NCI-H345 treated with DMSO at 0.1 percent for 48 hours (cell line): ENCODE results near the gene DEGS2.

Experiments
- DNase-seq: peaks from one replicate; lab custom pipeline; 2025; ENCODE audit not compliant: unreplicated experiment; lab: John Stamatoyannopoulos, UW

Gene DEGS2

GRCh38 chr14:100098171-100098570, 61.3 kb downstream of the DEGS2 start:
- no peak for DNase-seq

- no peak for DNase-seq
Observed at GRCh38 chr14:100096656-100097055, 62.8 kb downstream of the DEGS2 start.
